ENCODE data around the gene DNAJC7. TPM values are rescaled to one million over a fixed set of nuclear protein-coding genes. Genes with fewer than 3 reads are reported as not detected.

The DNAJC7 gene
- total RNA-seq, 1 donor from 2014 or later = 95.0 TPM

- DNase-seq (ENCODE audit: low spot score) (peak; percentile 87), ATAC-seq (peak; percentile 57)
- intact Hi-C loops (cut with DNase I) = loop anchor here (2.0 kb wide), 1 partner anchor 41 kb away; no protein-coding TSS in a partner anchor
These were observed 49.9 kb downstream of the DNAJC7 start for GRCh38 chr17:41967141-41967920.

DNA sequence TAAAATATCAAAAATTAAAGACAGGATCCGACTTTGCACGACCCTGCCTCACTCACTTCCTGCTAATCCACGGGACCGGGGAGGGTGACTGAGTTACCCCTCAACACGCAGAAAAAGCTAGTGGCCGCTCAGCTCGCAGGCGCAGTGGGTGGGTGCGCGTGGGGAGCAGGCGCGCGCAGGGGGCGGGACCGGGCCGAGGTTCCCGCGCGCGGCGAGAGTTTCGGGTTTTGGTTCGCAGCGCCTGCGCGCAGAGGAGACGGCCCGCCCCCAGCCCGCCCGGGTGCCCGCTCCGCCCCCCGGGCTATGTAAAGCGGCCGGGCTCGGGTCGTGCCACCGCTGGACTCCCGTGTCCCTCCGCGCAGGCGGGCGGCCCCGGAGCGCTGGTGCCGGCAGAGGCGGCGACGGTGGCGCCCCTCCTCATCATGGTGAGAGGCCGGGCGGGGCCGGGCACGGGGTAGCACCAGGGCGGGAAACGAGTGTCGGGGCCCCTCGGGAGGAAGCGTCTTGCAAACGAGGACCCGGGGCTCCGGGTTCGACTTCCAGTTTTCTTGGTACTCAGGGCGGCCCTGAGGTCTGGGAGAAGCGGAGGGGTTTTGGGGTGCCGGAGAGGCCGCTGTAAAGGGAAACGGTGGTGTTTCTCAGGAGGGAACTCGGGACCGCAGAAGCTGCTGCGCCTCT, 50.6 kb downstream of the DNAJC7 start, which contains the start of gene CNP:
CNP (plus strand) TSS at position 333 of the 678 bp plus-strand sequence; CDS start at position 423, 90 bp downstream.
- intact Hi-C loops (cut with DNase I) = loop anchor here (2.0 kb wide), 1 partner anchor 42 kb away; no protein-coding TSS in a partner anchor
- peak; percentile 93 for ATAC-seq
- peak; percentile 95 for DNase-seq (ENCODE audit: low spot score)

DNA sequence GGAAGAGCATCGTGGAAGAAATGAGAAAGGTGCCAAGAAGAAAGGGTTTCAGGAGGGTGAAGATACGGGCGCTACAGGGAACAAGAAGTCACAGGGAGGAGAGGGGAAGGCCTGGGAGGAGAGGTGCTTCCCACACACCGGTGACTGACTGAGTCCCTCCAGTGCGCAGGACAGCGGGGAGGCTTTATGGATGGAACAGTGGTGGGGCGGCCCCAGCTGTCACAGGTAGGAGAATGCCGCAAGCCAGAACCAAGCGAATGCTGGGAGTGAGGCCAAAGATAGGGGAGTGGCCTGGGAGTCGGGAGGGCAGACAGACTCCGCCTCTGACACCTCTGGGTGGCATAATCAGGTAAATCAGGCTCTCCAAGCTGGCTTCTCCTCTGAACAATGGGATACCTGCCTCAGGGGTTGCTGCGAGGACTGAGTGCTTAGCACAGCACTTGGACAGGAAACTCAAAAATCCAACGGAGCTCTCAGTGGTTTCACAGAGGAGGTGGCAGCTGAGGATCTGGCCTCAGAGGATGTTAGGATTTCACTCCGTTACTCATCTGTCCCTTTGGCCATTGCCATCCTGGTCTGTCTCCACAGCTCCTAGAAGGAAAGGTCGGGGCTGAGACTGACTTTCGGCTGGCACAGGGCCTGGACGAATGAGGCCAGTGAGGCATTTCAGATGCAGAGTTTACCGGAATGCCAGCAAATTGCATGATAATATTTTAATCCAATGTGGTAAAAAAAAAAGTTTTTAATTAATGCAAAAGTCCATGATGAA, 51.4 kb downstream of the DNAJC7 start:
- DNase-seq (ENCODE audit: low spot score) (no peak), ATAC-seq (peak; percentile 17)
- intact Hi-C loops (cut with DNase I) = loop anchor here (2.0 kb wide), 1 partner anchor 43 kb away; no protein-coding TSS in a partner anchor

- DNase-seq (ENCODE audit: low spot score) = peak; percentile 87
- intact Hi-C loops (cut with DNase I) = loop anchor here (5.0 kb wide), 1 partner anchor 154 kb away; no protein-coding TSS in a partner anchor
- peak; percentile 45 for ATAC-seq
These were observed 54.3 kb downstream of the DNAJC7 start for GRCh38 chr17:41962768-41963434.

DNA sequence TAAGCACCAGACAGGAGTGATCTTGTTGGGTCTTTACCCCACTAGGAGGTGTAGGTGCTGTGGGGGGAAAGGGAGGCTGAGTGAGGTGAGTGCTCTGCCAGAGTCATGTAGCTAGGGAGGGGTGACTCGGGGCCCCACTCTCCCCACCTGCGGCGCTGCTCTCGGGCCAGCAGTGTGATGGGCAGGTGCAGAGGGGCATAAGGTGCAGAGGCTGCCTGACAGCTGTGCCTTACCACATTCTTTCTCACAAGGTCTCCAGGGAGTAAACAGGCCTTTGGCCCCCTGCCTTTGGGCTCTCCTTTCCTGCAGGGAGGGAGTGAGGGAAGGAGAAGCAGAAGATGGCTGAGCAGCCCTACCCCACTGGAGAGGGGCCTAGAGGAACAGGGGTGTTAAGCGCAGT, 55.1 kb downstream of the DNAJC7 start:
- no peak for ATAC-seq
- intact Hi-C loops (cut with DNase I) = loop anchor here (5.0 kb wide), 1 partner anchor 155 kb away; no protein-coding TSS in a partner anchor
- DNase-seq (ENCODE audit: low spot score) = no peak

DNA sequence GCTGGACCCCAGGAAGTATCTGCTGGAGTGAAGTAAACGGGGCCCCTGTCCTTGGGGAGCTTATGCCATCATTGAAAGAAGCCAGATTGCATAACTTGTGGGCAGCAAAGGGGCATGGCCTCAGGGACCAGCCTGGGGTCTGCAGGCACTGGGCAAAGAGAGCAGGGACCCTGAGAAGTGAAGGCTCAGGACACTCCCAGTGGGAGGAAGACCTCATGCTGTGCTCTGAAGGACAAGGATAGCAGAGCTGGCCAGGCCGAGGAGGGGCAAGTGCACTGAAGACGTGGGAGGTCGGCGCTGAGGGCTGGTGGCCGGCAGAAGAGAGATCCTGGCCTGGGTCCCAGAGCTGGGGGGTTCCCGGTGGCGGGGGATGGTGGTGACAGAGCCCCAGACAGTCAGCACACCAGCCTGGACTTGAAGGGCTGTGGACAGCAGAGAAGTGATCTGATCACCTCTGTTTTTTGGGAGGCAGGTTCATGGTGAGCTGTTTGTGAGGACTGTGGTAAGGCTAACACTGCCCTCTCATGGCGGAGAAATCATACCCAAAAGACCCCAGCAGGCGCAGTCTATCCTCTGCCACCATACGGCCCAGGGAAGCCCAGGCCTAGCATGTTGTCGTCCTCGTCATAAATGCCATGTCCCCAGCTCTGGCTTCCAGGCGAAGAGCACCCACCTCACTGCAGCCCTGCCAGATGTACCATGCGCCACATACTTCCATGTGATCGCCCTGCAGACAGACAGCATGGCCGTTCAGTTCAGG, 57.7 kb downstream of the DNAJC7 start:
- intact Hi-C loops (cut with DNase I) = loop anchor here (5.0 kb wide), 1 partner anchor 158 kb away; no protein-coding TSS in a partner anchor
- DNase-seq (ENCODE audit: low spot score) (no peak), ATAC-seq (peak; percentile 65)

DNA sequence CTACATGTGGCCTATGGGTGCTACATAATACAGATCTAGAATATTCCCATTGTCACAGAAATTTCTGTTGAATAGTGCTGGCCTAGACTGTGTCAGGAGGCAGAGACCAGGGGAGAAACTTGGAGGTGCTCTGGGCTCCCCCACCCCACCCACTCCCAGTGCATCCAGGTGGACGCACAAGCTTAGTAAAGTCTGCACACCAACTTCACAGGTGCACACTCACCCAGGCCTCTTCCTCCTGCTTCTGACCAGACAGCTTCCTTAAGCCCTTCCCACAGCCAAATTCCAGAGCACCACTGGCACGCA, 58.3 kb downstream of the DNAJC7 start:
- ATAC-seq (peak; percentile 4), DNase-seq (ENCODE audit: low spot score) (no peak)
- intact Hi-C loops (cut with DNase I) = no loop called here

- intact Hi-C loops (cut with DNase I) = no loop called here
- no peak for ATAC-seq
- DNase-seq (ENCODE audit: low spot score) = no peak
These were observed 59.3 kb downstream of the DNAJC7 start for GRCh38 chr17:41957869-41958439.

DNA sequence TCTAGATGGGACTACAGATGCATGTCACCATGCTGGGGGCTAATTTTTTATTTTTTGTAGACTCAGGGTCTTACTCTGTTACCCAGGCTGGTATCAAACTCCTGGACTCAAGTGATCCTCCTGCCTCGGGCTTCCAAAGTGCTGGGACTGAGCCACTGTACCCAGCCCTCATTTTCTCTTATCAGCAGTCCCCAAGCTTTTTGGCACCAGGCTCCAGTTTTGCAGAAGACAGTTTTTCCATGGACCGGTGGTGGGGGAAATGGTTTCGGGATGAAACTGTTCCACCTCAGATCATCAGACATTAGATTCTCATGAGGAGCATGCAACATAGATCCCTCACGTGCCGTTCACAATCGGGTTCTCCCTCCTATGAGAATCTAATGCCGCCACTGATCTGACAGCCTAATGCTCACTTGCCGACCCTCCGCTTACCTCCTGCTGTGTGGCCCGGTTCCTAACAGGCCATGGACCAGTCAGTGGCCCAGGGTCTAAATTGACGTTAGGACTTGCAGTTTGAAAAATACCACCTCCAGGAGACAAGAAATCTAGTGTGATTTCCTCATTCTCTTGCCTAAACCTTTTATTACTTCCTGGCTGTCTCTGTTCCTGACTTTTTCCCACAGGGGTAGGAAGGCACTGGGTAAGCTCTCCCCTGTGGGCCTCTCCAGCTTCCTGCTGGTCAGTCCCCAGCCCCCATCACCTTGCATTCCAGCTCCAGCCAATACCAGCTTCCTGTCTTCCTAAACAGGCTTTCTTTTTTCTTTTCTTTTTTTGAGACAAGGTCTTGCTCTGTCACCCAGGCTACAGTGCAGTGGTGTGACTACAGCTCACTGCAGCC, 60.0 kb downstream of the DNAJC7 start:
- no peak for DNase-seq (ENCODE audit: low spot score)
- intact Hi-C loops (cut with DNase I) = no loop called here
- no peak for ATAC-seq

- no peak for ATAC-seq
- intact Hi-C loops (cut with DNase I) = no loop called here
- DNase-seq (ENCODE audit: low spot score) = no peak
These were observed 60.7 kb downstream of the DNAJC7 start for GRCh38 chr17:41956522-41956921.

DNA sequence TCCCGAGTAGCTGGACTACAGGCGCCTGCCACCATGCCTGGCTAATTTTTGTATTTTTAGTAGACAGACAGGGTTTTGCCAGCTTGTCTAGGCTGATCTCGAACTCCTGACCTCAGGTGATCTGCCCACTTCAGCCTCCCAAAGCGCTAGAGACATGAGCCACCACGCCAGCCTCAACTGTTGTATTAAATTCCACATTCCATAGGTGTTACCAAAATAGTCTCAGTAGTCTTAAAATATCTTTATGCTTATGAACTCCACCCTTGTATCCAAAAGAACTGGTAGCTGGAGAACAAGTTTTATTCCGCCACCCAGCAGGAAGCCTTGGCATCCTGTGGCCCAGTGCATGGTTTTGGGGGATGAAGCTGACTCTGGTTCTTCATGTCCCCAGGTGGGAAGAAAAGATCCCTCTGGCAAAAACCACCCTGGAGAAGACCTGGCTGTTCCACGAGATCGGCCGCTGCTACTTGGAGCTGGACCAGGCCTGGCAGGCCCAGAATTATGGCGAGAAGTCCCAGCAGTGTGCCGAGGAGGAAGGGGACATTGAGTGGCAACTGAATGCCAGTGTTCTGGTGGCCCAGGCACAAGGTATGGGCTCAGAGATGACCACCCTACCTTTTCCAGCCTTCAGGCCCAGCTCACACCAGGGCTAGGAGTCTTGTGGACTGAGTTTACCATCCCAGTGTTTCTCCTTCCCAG, 68.3 kb downstream of the DNAJC7 start:
- no peak for ATAC-seq
- intact Hi-C loops (cut with DNase I) = no loop called here
- no peak for DNase-seq (ENCODE audit: low spot score)

DNA sequence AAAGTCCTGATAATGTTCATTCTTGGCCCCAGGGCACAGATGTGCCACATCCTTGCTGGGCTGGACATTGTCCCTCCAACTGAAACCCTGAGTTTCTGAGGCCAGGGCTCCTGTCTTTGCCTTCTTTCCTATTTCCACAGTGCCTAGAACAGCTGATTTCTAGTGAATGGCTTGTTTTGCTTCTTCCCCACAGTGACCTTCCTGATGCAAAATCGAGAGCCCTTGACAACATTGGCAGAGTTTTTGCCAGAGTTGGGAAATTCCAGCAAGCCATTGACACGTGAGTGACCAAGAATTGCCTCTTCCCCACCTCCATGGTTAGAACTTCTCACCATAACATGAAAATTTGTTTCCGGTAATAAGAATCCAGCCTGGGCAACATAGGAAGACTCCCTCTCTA, 72.3 kb downstream of the DNAJC7 start:
- DNase-seq (ENCODE audit: low spot score) = no peak
- intact Hi-C loops (cut with DNase I) = no loop called here
- ATAC-seq = no peak

- intact Hi-C loops (cut with DNase I) = no loop called here
- DNase-seq (ENCODE audit: low spot score) = no peak
- ATAC-seq = no peak
These were observed 73.7 kb downstream of the DNAJC7 start for GRCh38 chr17:41943492-41943891.

DNA sequence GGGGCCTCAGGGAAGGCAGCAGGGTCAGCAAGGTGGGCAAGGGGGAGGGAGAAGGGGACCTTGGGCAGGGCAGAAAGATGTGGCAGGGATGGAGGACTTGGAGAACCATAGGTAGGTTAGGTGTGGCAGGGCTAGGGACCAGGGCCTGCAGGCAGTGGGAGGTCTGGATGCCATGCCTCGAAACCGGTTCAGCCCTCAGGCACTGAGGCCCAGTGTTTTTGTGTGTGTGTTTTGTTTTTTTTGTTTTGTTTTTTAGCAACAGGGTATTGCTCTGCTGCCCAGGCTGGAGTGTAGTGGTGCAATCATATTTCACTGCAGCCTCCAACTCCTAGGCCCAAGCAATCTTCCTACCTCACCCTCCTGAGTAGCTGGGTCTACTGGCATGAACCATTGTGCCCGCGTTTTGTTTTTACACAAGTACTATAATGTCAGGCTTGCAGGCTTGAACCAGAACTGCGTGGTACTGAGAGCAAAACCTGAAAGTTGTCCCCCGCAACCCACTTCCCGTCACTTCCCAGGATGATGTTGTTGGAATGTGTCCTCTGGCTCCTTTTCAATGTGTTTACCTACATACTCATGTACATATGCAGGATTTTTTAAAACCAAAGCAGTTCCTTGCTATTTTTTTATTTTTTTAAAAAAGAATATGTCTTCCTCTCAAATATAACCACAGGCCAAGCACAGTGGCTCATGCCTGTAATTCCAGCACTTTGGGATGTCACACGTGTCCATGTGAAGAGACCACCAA, 74.4 kb downstream of the DNAJC7 start:
- intact Hi-C loops (cut with DNase I) = no loop called here
- DNase-seq (ENCODE audit: low spot score) (no peak), ATAC-seq (no peak)

DNA sequence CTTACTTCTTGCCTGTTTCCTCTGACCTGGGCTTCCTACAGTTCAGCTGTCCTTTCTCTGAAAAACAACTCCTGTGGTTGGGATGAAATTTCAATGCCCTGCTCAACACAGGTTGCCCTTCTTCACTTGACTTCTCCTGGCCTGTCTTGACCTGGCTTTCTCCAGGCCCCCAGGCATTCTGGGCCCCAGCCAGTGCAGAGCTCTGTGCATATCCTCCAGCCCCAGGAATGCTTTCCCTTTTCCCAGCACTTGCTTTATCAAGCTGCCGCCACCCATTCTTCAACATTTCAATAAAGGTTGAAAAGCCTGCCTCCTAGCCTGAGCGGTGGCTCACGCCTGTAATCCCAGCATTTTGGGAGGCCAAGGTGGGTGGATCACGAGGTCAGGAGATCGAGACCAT, 76.1 kb downstream of the DNAJC7 start:
- intact Hi-C loops (cut with DNase I) = no loop called here
- ATAC-seq (no peak), DNase-seq (ENCODE audit: low spot score) (no peak)

- intact Hi-C loops (cut with DNase I) = no loop called here
- ATAC-seq (no peak), DNase-seq (ENCODE audit: low spot score) (no peak)
These were observed 77.5 kb downstream of the DNAJC7 start for GRCh38 chr17:41939693-41940090.
